ENCODE data around the gene GMDS.

DNA sequence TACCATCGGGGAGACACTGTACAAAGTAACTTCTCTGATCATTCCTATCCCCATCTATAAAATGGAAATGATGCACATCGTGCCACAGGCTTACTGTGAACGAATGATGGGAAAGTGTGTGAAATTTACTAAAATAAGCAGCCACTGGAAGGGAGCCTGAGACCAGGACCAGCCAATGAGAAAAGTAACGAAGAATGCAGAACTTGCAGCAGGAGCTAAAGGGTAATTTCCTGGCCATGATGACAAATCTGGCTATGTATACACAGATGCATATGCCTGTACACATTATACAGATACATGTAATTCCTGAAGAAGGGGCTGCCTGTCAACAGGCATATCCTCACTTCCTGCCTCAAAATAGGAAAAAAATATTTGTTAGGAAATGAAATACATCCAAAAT is 47.4 kb downstream of the GMDS start:
- no peak for TF ChIP-seq EZH2 (IDR thresholded peaks at IDR 0.05; ENCODE audit: borderline replicate concordance, low read depth, low read length, severe bottlenecking)
- no peak for TF ChIP-seq CTCF (IDR thresholded peaks at IDR 0.05; ENCODE audit: extremely low read depth in 1 of 2, insufficient read depth in 1 of 2, low read depth in 1 of 2, low read length in 2 of 2)
- no peak for TF ChIP-seq POLR2A (IDR thresholded peaks at IDR 0.05; ENCODE audit: low read depth, low read length)
- TF ChIP-seq POLR2AphosphoS5 (IDR thresholded peaks at IDR 0.05; ENCODE audit: insufficient read depth, low read depth, low read length): no peak
- TF ChIP-seq GATA2 (IDR thresholded peaks at IDR 0.05; ENCODE audit: insufficient read depth, insufficient read length, low read depth, low read length): no peak
- TF ChIP-seq, protein P1, sequence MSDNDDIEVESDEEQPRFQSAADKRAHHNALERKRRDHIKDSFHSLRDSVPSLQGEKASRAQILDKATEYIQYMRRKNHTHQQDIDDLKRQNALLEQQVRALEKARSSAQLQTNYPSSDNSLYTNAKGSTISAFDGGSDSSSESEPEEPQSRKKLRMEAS (IDR thresholded peaks at IDR 0.05; ENCODE audit: insufficient read depth, insufficient read length): no peak
- TF ChIP-seq JUN (IDR thresholded peaks at IDR 0.05; ENCODE audit: borderline replicate concordance, insufficient read depth, insufficient read length, low read depth): no peak
- TF ChIP-seq FOS (IDR thresholded peaks at IDR 0.05; ENCODE audit: borderline replicate concordance, insufficient read depth, low read length): no peak
- TF ChIP-seq MYC (IDR thresholded peaks at IDR 0.05; ENCODE audit: low read depth, low read length): no peak

All from endothelial cell of umbilical vein (primary cell).